ENCODE measurements around the gene SEC11A. TPM values are rescaled to one million over a fixed set of nuclear protein-coding genes. Genes with fewer than 3 reads are reported as not detected.
"Not testable (repeated sequence)": the region's sequence is repeated elsewhere in the genome, so short reads cannot be mapped to it uniquely, and the experiment has no call there.

SEC11A gene
- total RNA-seq, 1 donor from 2014 or later, result 205 TPM

DNA sequence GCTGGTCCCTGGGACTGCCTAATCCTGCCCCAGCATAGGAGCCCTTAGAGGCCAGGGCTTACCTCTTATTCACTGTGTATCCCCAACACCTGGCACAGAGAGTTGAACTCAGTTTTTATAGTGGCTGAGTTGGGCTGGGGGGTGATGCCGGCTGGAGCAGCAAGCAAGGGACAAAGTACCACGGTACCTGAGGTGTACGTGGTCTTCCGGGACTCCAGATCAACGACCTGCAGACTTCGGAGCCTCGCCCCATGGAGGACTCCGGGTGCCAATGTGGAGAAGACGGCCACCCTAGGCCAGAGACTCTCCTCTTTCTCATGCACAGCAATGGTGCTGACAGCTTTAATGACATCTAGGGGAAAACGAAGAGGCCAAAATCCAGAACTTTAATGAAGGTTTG is 69.9 kb downstream of the SEC11A start:
- Histone ChIP-seq H3K36me3 (peaks cover 99% of the 10 kb centered on the region), H3K9me3 (no peaks in the 10 kb centered on the region), H3K27ac (no peak overlapping the region), H3K27me3 (ENCODE audit: low read depth) (no peaks in the 10 kb centered on the region), H3K4me1 (peaks cover 14% of the 10 kb centered on the region), H3K4me3 (no peak overlapping the region)
- intact Hi-C loops (cut with DNase I), result no loop called here
- no peak for DNase-seq
- no peak for ATAC-seq
- TF ChIP-seq, protein P1, sequence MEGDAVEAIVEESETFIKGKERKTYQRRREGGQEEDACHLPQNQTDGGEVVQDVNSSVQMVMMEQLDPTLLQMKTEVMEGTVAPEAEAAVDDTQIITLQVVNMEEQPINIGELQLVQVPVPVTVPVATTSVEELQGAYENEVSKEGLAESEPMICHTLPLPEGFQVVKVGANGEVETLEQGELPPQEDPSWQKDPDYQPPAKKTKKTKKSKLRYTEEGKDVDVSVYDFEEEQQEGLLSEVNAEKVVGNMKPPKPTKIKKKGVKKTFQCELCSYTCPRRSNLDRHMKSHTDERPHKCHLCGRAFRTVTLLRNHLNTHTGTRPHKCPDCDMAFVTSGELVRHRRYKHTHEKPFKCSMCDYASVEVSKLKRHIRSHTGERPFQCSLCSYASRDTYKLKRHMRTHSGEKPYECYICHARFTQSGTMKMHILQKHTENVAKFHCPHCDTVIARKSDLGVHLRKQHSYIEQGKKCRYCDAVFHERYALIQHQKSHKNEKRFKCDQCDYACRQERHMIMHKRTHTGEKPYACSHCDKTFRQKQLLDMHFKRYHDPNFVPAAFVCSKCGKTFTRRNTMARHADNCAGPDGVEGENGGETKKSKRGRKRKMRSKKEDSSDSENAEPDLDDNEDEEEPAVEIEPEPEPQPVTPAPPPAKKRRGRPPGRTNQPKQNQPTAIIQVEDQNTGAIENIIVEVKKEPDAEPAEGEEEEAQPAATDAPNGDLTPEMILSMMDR (IDR thresholded peaks at IDR 0.05), result no peak

DNA sequence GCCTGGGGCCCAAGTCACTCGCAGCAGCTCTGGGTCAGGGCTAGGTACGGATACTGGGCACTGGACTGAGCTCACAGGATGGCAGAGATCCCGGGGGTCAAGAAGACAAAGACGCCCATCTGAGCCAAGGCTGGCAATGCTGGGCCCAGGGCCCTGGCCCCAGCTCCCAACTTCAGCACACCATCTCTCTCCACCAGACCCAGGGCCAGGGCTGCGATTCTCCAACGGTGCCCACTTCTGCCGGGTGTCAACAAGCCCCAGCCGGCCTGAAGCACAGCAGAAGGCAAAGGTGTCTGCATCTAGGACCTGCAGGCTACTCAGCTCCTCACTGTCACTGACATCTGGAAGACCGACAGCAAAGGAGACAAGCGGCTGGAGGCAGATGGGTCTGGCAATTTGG is 70.4 kb downstream of the SEC11A start:
- H3K27me3 ChIP-seq (ENCODE audit: low read depth), result no peaks in the 10 kb centered on the region
- H3K27ac ChIP-seq, result no peak overlapping the region
- no peak for DNase-seq
- TF ChIP-seq, protein P1 (IDR thresholded peaks at IDR 0.05), result no peak
- H3K4me1 ChIP-seq, result peaks cover 14% of the 10 kb centered on the region
- intact Hi-C loops (cut with DNase I), result no loop called here
- H3K9me3 ChIP-seq, result no peaks in the 10 kb centered on the region
- peaks cover 99% of the 10 kb centered on the region for H3K36me3 ChIP-seq
- no peak overlapping the region for H3K4me3 ChIP-seq
- ATAC-seq, result no peak

DNA sequence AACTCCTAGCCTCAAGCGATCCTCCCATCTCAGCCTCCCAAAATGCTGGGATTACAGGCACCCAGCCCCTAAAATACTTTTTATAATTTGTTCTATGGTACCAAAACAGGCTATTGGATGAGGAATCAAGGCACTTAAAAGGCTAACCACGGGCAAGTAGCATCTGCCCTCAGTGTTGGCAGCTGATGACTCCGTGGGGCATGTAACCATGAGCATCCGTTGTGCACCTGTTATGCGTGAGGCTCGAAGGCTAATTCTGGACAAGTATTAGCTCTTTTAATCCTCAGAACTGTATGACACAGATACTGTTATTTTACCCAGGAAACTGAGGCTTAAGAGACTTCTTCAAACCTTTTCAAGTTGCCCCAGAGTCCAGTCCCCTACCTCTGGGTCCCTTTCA is 72.1 kb downstream of the SEC11A start:
- H3K27me3 ChIP-seq (ENCODE audit: low read depth), result no peaks in the 10 kb centered on the region
- intact Hi-C loops (cut with DNase I), result no loop called here
- TF ChIP-seq, protein P1 (IDR thresholded peaks at IDR 0.05), result no peak
- no peak overlapping the region for H3K27ac ChIP-seq
- peaks cover 8% of the 10 kb centered on the region for H3K4me1 ChIP-seq
- DNase-seq (no peak), ATAC-seq (no peak)
- no peaks in the 10 kb centered on the region for H3K9me3 ChIP-seq
- no peak overlapping the region for H3K4me3 ChIP-seq
- peaks cover 99% of the 10 kb centered on the region for H3K36me3 ChIP-seq

DNA sequence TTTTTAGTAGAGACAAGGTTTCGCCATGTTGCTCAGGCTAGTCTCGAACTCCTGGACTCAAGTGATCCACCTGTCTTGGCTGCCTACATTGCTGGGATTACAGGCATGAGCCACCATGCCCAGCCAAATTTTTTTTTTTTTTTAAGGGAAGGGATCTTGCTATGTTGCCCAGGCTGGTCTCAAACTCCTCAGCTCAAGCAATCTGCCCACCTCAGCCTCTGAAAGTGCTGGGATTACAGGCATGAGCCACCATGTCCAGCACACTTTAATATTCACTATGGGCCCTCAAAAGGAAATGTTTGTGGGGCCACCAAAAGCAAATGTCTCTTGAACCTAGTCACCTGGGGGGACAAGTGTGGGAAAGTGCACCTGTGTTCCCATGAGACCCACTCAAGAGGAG is 73.3 kb downstream of the SEC11A start:
- H3K4me1 ChIP-seq; H3K4me3 ChIP-seq; H3K9me3 ChIP-seq; ATAC-seq; intact Hi-C loops (cut with DNase I); H3K27ac ChIP-seq; DNase-seq; H3K27me3 ChIP-seq (ENCODE audit: low read depth): not testable (repeated sequence)
- peaks cover 99% of the 10 kb centered on the region for H3K36me3 ChIP-seq

DNA sequence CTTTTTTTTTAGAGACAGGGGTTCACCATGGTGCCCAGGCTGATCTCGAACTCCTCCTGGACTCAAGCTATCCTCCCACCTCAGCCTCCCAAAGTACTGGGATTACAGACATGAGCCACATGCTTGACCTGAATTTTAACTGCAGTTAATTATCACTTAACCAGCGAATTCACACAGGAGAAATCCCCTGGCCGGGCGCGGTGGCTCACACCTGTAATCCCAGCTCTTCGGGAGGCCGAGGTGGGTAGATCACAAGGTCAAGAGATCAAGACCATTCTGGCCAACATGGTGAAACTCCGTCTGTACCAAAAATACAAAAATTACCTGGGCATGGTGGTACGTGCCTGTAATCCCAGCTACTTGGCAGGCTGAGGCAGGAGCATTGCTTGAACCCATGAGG is 74.1 kb downstream of the SEC11A start:
- ATAC-seq; H3K27me3 ChIP-seq (ENCODE audit: low read depth); H3K4me1 ChIP-seq; H3K4me3 ChIP-seq; intact Hi-C loops (cut with DNase I); H3K27ac ChIP-seq; DNase-seq; H3K9me3 ChIP-seq: not testable (repeated sequence)
- peaks cover 98% of the 10 kb centered on the region for H3K36me3 ChIP-seq

DNA sequence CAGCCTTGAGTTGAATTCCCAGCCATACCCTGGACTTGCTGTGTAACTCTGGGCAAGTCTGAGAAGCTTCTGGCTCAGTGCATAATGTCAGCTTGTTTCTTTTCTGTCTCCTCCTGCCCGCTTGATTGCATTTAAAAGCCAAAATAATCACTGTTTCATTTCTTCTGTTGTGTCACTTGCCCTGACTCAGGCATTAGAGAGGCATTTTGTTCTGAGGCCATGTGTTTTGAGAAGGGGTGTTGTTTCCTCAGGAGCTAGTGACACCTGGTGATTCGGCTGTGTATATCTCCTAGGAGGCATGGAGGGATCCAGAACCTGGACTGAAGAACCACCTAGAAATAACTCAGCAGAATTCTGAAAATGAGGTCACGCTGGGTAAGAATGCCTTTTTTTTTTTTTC is 77.8 kb downstream of the SEC11A start:
- no peak for DNase-seq
- intact Hi-C loops (cut with DNase I), result no loop called here

More for the DNA sequence above, 77.8 kb downstream of the SEC11A start:
- no peaks in the 10 kb centered on the region for H3K9me3 ChIP-seq
- no peaks in the 10 kb centered on the region for H3K27me3 ChIP-seq (ENCODE audit: low read depth)
- H3K27ac ChIP-seq, result no peak overlapping the region
- ATAC-seq, result no peak
- peaks cover 68% of the 10 kb centered on the region for H3K36me3 ChIP-seq
- H3K4me3 ChIP-seq, result no peak overlapping the region
- TF ChIP-seq, protein P1 (IDR thresholded peaks at IDR 0.05), result no peak
- H3K4me1 ChIP-seq, result peaks cover 22% of the 10 kb centered on the region
